Right lung (tissue), 5 donors: ENCODE data around the gene USP33. TPM values are rescaled to one million over a fixed set of nuclear protein-coding genes. Genes with fewer than 3 reads are reported as not detected.
A peak's percentile ranks its signal among the peaks of the same experiment; 100 is the strongest.
"Not testable (repeated sequence)": the region's sequence is repeated elsewhere in the genome, so short reads cannot be mapped to it uniquely, and the experiment has no call there.

ENCODE experiments used
- DNase-seq, 2 donors: peaks; one replicate each; pipeline ENCODE4 v3.0.0-alpha.2; 2013
- polyA plus RNA-seq, 5 donors: library from polyadenylated mRNA; unstranded; fragments of 120-200 nt; gene quantifications; one replicate each; pipeline versions ENCODE4 v1.2.1 to v1.2.3, GENCODE V29; 2013; ENCODE audit warnings: inconsistent platforms in 1 of 5, low replicate concordance in 1 of 5; ENCODE audit not compliant: insufficient read length in 5 of 5, insufficient read depth in 1 of 5

Gene USP33
- polyA plus RNA-seq, 5 donors, result 84.9 to 136 (median 113) TPM

GRCh38 chr1:77742011-77742555 lies 17.6 kb downstream of the USP33 start:
- no peak for DNase-seq

GRCh38 chr1:77741316-77741715 lies 18.3 kb downstream of the USP33 start:
- DNase-seq, result no peak

GRCh38 chr1:77739235-77739634 lies 20.4 kb downstream of the USP33 start:
- DNase-seq, result no peak

- no peak for DNase-seq
Measured at GRCh38 chr1:77732090-77732489, 27.6 kb downstream of the USP33 start.

- DNase-seq, result no peak
Measured at GRCh38 chr1:77725706-77726105, 33.9 kb downstream of the USP33 start.

- DNase-seq, result no peak
Measured at GRCh38 chr1:77718181-77718580, 41.5 kb downstream of the USP33 start.

GRCh38 chr1:77716065-77716464 lies 43.6 kb downstream of the USP33 start:
- no peak for DNase-seq

GRCh38 chr1:77709727-77710126 lies 49.9 kb downstream of the USP33 start:
- DNase-seq, result no peak

GRCh38 chr1:77706321-77706720 lies 53.3 kb downstream of the USP33 start:
- DNase-seq, result no peak

- DNase-seq, result no peak
Measured at GRCh38 chr1:77704736-77705135, 54.9 kb downstream of the USP33 start.

- not testable (repeated sequence) for DNase-seq
Measured at GRCh38 chr1:77699673-77700072, 60.0 kb downstream of the USP33 start.

- no peak for DNase-seq
Measured at GRCh38 chr1:77697441-77697840, 62.2 kb downstream of the USP33 start.

- DNase-seq, result no peak
Measured at GRCh38 chr1:77688939-77689338, 70.7 kb downstream of the USP33 start.

- peak in 1 of 2 donors; percentile 40 for DNase-seq
Measured at GRCh38 chr1:77687519-77687906, 72.1 kb downstream of the USP33 start.

GRCh38 chr1:77686796-77687518 lies 72.7 kb downstream of the USP33 start:
- DNase-seq, result no peak

- DNase-seq, result peak; percentile 92
Measured at GRCh38 chr1:77683160-77684148, 76.2 kb downstream of the USP33 start.

- peak; percentile 97 to 98 for DNase-seq
Measured at GRCh38 chr1:77682460-77683159, 77.0 kb downstream of the USP33 start, which contains the start of gene ZZZ3. ZZZ3 (minus strand) TSS chr1:77682658; CDS start chr1:77633354, 49,304 bp downstream.

GRCh38 chr1:77680173-77680572 lies 79.5 kb downstream of the USP33 start:
- no peak for DNase-seq

- DNase-seq, result no peak
Measured at GRCh38 chr1:77678660-77679610, 80.7 kb downstream of the USP33 start.

- DNase-seq, result not testable (repeated sequence)
Measured at GRCh38 chr1:77674807-77675206, 84.8 kb downstream of the USP33 start.
